HEK293 (cell line): ENCODE data around the gene ATP10D.

Source experiments
- CTCF ChIP-seq: fragments of 450-650 bp; formaldehyde crosslinking; IDR thresholded peaks from 2 replicates; pipeline ENCODE4 v1.5.1; 2016; ENCODE audit warnings: missing biosample characterization, missing genetic modification characterization
- HIC1 ChIP-seq: fragments of 450-650 bp; formaldehyde crosslinking; IDR thresholded peaks from 2 replicates; pipeline ENCODE4 v1.5.1; 2016; ENCODE audit warnings: missing biosample characterization, missing genetic modification characterization
- MYNN ChIP-seq: fragments of 450-650 bp; formaldehyde crosslinking; IDR thresholded peaks from 2 replicates; pipeline ENCODE4 v1.5.1; 2016; ENCODE audit warnings: missing biosample characterization, missing genetic modification characterization, borderline replicate concordance
- REST ChIP-seq: fragments of 450-650 bp; formaldehyde crosslinking; IDR thresholded peaks from 2 replicates; pipeline ENCODE4 v1.5.1; 2016; ENCODE audit warnings: missing biosample characterization, missing genetic modification characterization
- ZBTB21 ChIP-seq: fragments of 450-650 bp; formaldehyde crosslinking; IDR thresholded peaks from 2 replicates; pipeline ENCODE4 v1.5.1; 2017; ENCODE audit warnings: missing biosample characterization, missing genetic modification characterization
- ZNF501 ChIP-seq: fragments of 450-650 bp; formaldehyde crosslinking; IDR thresholded peaks from 2 replicates; pipeline ENCODE4 v1.5.1; 2016; ENCODE audit warnings: missing biosample characterization, missing genetic modification characterization

GRCh38 chr4:47531954-47532321 lies 46.9 kb downstream of the ATP10D start:
- no peak for TF ChIP-seq ZBTB21 (tag by site-specific recombination)
- TF ChIP-seq CTCF (tag by site-specific recombination): no peak
- TF ChIP-seq REST (tag by site-specific recombination): no peak
- no peak for TF ChIP-seq HIC1 (tag by site-specific recombination)
- no peak for TF ChIP-seq MYNN (tag by site-specific recombination)
- TF ChIP-seq ZNF501 (tag by site-specific recombination): no peak
